Activated CD4-positive, alpha-beta T cell treated with anti-CD3 and anti-CD28 coated beads, Interleukin-2, amount 50 U/mL, for 48 hours (primary cell): ENCODE results near the gene RASL11B.

Source experiments
- DNase-seq, 2 experiments: peaks; one replicate each; pipeline ENCODE4 v3.0.0-alpha.2; 2020

RASL11B gene

DNA sequence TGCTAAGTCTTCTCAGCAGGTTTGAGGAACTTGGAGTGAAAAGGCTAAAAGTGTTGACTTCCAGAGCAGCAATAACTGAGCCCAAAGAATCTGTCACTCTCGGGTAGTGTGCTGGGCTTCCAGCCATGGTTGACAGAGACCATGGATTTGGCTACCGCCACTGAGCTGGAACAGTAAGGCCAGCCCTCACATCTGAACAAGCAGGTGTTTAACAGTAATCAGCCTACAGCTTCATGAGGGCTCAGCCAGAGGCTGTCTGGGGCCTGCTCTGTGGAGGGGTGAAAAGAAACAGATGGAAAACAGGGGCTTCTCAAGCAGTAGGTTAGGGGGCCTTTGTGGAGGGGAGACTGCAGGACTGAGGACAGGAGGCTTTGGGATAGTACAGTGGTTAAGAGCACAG, 14.9 kb downstream of the RASL11B start:
- no peak for DNase-seq

DNA sequence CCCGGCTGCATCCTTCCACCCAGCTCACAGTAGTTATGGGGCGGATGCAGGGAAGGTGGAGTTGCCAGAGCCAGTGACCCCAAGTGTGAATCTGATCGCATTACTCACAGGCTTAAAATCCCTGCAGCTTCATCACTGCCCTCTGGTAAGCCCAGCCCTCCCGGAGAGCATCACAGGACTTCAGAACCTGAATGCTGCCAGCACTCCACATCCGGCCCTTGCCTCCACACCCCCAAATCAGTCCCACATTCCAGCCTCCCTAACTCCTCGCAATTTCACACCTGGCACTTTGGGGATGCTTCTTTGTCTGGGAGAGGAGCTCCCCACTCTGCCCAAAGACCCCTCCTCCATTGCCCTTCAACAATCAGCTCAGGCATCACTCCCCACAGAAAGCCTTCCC, 15.6 kb downstream of the RASL11B start:
- DNase-seq, result no peak

DNA sequence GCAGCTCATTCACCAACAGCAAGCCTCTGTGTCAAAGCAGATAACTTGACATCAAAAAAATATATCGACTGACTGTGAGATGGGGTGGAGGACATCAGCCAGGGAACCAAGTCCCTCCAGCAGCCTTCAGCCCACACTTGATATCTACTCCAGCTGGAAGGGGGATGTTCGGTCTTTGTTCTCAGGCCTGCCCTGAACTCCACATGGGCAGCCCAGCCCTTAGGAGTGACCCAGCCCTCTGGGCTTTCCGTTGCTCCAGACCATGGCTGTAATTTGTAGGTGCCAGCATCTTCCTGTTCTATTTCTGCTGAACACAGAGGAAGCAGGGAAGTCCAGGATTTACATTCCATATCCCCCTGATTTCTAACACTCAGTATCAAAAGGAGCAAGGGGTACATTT, 17.4 kb downstream of the RASL11B start:
- DNase-seq, result no peak

DNA sequence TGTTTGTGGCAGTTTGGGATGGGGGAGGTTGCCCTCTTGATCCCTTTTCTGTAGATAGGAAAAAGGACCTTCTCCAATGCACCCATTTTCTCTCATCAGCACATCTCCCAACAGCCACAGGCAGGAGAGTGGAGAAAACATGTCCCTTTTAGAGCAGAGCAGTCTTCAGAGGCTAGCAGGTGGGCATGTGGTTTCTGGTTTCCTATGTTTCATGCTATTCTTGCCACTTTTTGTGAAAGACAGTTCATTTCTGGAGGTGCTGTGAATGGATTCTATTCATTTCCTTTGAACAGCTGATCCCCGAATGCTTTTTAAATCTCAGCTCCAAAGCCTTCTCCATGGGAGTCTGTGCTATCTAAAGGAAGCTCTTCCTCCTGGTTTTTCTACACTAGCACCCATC, 18.9 kb downstream of the RASL11B start:
- DNase-seq, result no peak

DNA sequence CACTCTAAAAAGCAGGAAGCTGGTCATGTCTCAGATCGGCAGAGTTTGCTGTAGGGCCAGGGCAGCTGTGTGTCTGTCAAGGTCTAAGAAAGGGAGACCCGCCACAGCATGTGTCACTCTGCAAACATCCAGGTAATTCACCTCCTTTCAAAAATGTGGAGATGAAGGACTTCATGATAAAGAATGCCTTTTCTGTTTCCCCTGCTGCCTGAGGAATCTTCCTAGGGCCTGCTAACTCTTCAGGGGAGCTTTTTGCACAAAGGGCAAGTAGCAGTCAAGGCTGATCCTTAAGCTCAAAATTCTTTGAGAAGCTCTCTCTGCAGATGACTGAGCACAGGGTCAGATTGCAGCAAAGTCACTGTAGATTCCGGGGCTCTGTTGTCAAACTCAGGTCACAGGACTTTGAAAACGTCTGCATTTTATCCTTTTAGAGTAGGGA, 21.1 kb downstream of the RASL11B start:
- DNase-seq, result no peak

DNA sequence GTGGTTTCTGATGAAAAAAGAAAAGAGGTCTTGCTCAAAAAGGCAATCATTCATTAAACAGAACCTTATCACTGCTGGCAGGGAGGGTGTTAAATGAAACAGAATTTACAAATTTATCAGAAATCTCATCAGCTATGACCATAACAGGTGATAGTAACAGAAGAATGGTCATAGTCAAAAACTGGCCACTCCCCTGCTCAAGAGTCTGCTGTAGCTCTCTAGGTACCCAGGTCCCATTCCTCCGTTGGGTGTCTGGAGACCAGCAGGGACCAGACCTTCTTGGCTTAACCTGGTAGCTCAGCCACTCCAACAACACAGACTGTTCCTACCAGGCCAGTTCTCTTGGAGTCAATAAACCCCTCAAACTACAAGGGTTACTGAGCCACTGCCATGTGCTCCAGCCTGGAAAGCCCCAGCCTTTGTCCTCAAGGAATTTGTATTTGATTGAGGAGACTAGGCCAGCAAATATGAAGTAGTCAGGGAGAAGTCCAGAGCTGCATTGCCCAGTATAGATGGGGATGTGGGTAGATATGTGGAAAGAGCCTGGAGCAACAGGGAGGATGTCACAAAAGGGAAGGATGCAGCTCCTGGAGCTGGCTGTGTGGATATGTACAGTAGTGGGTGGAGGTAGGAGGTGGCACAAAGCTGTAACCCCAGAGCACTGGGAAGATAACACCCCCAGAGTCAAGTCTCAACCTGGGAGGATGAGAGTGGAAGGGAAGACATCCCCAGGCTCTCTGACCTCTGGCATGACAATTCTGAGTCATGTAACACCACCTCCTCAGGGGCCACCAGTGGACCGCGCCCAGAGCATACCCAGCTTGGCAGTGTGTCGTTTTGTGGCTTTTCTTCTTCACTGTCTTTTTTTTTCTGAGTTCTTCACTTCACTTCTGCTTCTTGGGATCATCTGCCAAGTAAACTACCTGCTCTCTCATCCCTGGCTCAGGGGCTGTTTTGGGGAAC, 21.9 kb downstream of the RASL11B start:
- DNase-seq, result no peak

DNA sequence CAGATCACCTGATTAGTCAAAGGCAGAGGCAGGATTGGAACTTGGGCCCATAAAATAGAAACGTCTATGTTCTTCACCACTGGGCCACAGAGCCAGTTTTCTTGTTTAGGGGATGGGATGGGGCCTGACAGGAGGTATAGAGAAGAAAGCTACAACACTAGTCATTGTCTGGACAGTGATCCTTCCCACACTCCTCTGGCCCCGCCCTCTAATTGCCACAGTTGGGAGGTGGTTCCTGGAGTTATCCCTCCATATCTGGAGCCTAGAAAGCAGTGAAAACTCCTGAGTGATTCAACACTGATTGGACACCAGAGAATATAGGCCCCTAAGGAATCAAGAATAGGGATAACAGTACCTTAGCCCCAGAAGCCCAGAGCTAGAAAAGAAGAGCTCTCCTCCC, 22.9 kb downstream of the RASL11B start:
- no peak for DNase-seq

DNA sequence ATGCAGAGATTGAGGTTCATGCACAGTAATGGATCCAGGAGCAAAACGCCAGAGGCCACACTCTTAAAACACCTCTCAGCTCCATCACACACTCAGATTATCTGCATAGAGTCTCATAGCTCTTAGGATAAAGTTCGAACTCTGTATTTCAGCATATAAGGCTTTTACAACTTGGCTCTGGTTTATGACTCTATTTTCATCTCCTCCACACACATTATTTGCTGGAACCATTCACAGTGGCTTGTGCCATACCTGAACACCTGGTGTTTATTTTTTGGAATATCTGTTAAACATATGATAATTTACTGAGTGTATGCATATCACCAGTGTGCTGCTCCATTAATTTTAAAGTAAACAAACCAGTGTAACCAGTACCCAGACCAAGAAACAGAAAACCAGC, 27.2 kb downstream of the RASL11B start:
- DNase-seq, result no peak

DNA sequence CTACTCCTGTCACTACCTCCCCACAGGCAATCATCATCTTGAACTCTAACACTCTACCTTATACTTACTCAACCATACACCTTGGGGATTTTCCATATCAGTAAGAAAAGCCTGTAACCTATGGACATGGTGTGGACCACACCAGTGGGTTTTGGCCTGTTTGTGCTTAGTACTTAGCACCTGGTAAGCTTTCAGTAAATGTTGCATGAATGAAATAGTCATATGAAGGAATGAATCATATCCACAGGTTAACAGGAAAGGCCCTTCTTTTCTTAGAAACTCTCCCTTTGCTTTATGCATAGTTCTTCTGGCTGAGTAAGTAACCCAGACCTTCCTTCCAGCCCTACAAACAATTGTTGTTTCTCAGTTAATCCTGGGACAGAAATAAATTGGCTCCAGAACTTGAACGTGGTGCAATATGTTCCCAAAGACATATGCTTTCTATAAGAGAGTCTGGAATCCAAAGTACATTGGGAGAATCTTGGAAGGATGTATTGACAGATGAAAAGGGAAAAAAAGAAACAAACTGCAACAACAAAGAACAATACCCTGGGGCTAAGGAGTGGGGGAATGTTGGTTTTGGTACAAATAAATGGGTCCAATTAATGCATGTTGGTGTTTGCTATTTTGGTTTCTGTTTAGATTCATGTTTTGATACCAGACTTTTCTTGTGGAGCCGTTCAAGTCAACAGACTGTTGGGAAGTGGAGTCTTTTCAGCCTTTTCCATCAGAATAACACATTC, 27.8 kb downstream of the RASL11B start:
- DNase-seq, result no peak

DNA sequence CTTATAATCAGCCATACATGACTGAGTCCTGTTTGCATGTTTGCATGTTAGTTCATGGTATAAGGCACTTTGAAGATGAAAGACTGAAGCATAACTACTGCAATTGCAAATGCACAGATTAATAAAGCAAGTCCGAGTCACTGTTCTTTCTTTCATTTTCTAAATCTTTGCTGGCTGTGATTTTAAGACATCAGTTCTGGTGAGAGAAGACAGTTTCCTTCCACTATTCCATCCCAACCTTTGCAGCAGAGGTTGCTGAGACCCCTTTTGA, 28.3 kb downstream of the RASL11B start:
- DNase-seq, result no peak

DNA sequence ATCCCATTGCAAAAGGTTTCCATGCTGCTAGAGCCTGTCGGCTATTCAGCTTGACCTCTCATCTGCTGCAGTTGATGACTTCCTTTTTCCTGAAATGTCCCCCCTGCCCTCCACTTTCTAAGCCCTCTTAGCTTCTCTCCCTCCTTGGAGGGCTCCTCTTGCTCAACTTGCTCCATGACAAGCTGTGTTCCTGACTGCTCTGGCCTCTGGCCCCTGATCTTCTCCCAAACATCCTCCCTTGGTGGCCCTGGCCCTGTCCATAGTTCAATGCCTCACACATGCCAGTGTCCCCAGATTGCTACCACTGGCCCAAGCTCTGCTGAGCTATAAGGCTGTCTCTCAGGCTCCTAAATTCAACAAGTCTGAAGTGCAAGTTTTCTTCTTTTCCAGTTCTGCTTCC, 29.6 kb downstream of the RASL11B start:
- DNase-seq, result no peak

DNA sequence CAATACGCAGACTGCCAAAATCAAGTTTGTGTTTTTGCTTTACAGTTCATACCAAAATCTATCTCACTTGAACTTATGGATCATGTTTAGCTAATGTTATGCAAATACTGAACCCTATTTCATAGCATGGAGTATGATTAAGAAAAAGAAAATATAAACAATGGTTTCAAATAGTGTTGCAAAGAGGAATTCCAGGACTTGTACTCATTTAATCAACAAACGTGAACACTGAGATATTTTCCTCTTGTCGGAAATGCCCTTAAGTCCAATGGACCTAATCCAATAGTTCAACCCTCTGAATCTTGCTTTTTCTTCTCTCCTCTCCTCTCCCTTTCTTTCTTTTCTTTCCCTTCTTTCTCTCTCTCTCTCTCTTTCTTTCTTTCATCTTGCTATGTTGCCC, 30.8 kb downstream of the RASL11B start:
- DNase-seq, result no peak

DNA sequence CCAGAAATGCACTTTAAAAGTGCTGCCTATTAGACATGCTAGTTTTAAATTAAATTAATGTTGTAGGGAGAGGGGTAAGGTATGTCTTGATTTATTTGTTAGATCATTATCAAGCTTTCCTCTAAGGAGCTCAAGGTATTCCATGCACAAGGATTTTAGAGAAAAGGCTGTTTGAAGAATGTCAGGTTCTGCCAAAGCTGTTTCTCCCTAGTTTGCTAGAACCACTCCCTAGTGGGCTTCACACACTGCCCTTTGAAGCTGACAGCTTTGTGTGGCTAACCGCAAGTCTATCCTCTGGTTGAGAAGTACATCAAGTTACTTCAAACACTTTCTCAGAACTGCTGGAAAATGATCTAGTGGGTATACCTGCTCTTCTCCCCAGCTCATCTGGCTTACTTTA, 32.3 kb downstream of the RASL11B start:
- no peak for DNase-seq

DNA sequence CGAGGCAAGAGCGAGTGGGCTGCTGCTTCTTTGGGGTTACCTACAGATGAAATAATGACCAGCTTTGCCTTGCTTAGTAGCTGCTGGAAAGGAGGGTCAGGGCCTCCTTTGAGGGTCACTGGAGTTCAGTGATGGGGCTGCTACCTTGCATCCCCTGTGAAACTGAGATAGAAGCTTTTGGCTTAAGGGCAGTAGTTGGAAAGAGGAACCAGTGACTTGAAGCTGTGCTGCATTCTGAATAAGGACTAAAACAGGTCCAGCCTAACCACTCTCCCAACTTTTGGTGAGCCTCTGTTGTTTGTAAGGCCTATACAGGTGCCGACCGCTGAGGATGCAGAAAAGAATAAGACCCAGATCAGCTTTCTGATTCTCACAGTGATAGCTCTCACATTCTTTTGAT, 41.2 kb downstream of the RASL11B start:
- no peak for DNase-seq

DNA sequence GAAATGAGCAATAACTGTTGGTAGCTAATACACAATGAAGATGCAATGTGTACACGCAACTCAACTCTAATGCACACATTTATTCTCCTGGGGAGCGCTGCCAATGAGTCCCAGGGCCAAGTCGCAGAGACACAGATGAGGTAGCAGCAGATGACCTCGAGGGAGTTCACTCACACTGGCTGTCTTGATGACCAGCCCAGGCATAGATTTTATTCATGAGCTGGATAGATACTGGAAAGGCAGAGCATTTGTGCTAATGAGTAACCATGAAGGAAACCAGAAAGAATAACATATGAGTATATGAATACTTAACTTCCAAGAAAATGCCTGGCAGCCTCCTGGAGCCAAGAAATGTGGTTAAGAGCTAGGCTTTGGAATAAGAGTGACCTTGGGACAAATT, 42.3 kb downstream of the RASL11B start:
- DNase-seq, result no peak

DNA sequence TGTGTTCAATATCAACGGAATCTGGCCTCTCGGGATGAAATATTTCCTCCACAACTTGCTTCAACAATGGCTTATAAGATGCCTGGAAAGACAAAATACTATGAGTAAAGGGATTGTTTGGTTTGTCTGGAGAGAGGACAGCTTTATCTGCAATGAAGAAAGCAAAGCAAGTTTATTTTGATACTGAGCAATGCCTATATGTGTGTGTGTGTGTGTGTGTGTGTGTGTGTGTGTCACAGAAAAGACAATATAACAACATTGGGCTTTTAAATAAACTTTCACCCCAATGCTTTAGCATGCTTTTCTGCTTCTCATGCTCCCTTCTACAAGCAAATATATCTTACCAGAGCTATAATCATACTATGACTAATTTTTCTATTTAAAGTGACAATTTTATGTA, 45.4 kb downstream of the RASL11B start:
- DNase-seq, result no peak

DNA sequence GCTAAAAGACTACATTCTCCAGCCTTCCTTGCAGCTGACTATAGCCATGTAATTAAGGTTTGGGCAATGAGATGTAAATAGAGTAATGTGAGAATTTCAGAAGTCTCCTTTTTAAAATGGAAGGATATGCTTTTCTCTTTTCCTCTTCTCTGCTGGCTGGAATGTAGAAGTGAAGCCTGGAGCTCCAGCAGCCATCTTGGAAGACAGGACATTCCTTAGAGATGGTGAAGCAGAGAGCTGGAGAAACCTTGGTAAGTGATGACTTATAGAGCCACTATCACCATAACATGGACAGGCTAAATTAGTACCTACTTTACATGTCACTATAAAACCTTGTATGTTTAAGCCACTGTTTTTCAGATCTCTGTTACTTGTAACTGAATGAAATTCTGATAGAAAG, 48.0 kb downstream of the RASL11B start:
- no peak for DNase-seq

DNA sequence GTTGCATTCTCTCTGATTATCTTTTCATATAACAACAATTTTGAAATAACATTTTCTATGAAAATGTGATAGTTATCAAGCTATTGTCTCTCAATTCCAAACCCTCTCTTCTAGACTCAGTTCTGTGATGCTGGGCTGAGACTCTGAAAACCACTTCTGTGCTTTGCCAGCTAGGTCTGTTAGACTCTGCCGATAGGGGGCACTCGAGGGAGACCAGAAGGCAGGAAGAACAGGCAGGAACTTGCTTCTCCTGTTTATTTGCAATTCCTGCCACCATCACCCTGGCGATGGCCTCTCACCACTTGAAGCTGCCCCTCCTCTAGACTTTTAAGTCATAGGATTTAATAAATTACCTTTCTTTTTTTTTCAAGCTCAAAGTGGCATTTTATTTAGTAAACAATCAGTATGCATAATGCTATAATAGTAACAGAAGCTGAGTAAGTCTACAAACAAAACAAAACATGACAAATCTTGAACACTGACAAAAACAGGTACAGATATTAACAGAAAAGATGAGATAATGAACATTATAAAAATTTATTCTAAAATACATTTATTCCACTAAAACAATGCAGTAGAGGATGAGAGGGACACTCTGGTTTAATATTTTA, 49.7 kb downstream of the RASL11B start:
- peak; percentile 81 to 86 for DNase-seq

DNA sequence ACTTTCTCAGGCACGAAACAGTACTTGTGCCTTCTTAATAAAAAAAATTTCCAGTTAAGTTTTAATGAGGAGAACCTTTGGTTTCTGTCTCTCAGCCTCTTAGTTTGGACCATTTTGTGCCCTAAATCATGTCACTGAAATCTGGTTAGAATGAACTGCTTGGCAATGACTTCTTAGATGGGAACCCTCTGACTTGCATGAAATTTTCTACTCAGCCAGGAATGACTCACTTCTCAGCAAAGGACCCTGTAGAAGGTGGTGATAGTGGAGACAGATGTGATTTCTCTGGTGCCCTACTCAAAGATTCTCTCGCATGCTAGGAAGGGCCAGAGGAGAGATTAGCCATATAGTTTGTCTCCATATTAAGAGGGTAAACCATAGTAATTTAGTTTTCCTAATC, 50.5 kb downstream of the RASL11B start:
- no peak for DNase-seq

DNA sequence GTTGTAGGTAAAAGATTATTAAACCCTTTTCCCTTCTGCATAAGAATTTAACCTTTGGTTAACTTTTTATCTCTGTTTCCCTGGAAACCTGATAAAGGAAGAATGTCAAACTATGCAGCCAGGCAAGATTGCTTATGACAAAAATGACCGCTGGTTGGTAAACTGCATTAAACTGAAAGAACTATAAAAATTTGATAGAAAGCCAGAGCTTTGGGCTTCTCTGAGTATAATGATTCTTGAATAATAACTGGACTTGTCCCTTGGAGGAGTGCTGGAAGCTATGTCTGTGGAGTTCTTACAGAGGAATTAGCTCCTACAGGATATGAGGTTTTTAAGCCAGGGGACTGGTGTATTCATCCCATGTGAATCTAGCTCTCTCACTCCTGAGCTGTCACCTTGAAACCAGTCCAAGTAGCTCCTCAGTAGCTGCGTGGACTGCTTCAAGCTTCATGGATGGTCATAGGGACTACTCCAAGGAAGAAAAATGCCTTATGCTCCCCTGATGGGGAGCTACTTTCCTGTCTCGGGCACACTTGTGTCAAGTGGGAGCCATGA, 52.0 kb downstream of the RASL11B start:
- no peak for DNase-seq

DNA sequence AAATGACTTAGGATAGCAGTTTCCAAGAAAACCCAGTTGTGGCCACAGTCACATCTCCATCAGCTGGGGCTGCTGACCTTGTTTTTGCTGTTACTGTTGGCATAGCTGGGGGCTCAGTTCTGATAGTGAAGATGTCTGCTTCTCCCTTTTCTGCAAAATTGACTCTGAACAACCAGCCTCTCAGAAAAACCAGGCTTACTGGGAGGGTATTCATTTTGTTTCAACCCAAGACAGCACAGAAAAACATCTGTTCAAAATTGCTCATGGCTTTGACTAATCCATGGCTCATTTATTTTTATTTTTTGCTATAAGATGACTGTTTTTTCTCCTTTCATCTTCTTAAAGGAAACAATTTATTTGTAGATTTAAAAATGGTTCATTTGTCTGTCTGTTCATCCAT, 53.1 kb downstream of the RASL11B start:
- DNase-seq, result no peak

DNA sequence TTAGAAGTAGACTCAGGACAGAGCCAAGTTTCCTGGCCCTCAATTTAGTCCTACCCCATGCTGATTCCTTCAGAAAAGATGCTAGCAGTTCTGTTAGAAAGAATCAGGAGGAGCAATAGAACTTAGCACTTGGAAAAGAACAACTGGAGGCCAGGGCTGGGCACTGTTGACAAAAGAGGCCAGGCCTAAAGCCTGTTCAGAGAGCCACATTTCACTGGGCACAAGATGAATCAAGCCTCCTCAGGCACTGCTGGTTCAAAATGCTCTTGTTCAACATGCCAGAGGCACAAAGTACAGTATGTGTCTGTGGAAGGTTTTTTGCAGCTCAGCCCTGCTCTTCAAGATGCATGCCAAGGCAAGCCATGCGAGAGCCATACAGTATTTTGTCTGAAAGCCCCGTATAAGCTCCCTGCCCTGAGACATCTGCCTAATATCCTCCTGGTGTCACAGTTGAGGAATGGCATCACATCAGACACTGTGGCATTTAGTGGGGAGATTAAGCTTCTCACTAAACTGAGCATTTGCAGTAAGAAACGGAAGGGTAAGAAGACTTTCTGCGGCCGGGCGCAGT, 53.7 kb downstream of the RASL11B start:
- no peak for DNase-seq
